GM12873 (cell line): ENCODE data around the gene CEMIP.

Experiments
- CTCF ChIP-seq: IDR thresholded peaks from 2 replicates; pipeline ENCODE4 v1.5.1; 2012; ENCODE audit warnings: low read depth, mild to moderate bottlenecking, moderate library complexity, low read length, control low read depth; ENCODE audit not compliant: insufficient read depth; ENCODE audit errors: missing control alignments

CEMIP gene

GRCh38 chr15:80777826-80778620, 1.1 kb upstream of the CEMIP start:
- TF ChIP-seq CTCF = no peak

- TF ChIP-seq CTCF = no peak
Observed at GRCh38 chr15:80778621-80778963, 578 bp upstream of the CEMIP start.

- TF ChIP-seq CTCF = no peak
Observed at GRCh38 chr15:80779658-80780415, 667 bp downstream of the CEMIP start.

GRCh38 chr15:80780416-80781221, 1.4 kb downstream of the CEMIP start:
- no peak for TF ChIP-seq CTCF

- no peak for TF ChIP-seq CTCF
Observed at GRCh38 chr15:80783260-80783659, 4.1 kb downstream of the CEMIP start.

- no peak for TF ChIP-seq CTCF
Observed at GRCh38 chr15:80785335-80785734, 6.2 kb downstream of the CEMIP start.
